ENCODE measurements around the gene DYRK2.

DNA sequence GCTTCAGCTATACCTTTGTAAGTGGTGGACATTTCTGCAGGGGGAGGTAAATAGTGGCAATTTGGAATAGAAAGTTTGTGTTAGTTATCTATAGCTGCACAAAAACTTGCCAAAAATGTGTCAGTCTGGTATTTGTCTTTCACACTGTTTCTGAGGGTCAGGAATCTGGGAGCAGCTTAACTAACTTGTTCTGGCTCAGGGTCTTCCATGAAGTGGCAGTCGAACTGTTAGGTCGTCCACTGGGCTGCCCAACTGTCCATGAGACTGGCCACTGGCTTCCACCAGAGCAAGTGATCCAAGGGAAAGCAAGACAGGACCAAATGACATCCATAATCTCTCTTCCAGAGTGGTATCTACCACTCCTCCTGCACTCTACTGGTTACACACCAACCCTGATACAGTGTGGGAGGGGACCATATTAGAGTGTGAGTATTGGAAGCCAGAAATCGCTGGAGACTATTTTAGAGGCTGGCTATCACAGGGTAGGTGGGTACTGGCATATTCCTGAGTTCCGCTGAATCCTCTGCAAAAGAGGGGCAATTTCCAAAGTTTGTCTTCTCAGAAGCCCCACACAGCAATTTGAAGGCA is 60.9 kb downstream of the DYRK2 start:
- TF ChIP-seq POLR2A (IDR thresholded peaks at IDR 0.05), result no peak
- TF ChIP-seq, protein P1, sequence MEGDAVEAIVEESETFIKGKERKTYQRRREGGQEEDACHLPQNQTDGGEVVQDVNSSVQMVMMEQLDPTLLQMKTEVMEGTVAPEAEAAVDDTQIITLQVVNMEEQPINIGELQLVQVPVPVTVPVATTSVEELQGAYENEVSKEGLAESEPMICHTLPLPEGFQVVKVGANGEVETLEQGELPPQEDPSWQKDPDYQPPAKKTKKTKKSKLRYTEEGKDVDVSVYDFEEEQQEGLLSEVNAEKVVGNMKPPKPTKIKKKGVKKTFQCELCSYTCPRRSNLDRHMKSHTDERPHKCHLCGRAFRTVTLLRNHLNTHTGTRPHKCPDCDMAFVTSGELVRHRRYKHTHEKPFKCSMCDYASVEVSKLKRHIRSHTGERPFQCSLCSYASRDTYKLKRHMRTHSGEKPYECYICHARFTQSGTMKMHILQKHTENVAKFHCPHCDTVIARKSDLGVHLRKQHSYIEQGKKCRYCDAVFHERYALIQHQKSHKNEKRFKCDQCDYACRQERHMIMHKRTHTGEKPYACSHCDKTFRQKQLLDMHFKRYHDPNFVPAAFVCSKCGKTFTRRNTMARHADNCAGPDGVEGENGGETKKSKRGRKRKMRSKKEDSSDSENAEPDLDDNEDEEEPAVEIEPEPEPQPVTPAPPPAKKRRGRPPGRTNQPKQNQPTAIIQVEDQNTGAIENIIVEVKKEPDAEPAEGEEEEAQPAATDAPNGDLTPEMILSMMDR (IDR thresholded peaks at IDR 0.05), result no peak

Measured in transverse colon (tissue), 3 donors.